GM23338 (cell line): Measurements from ENCODE around the gene SLC36A1. TPM values are rescaled to one million over a fixed set of nuclear protein-coding genes. Genes with fewer than 3 reads are reported as not detected.

Experiments used
- ATAC-seq: fragments of 200-7000 bp; cut with Tn5 transposase; 3 replicates; pipeline ENCODE4 v1.9.1; 2020
- DNase-seq: peaks from one replicate; pipeline ENCODE4 v3.0.0-alpha.2; 2015; ENCODE audit warnings: low spot score
- H2AFZ ChIP-seq: fragments of 200-600 bp; sonication (generic); 2 replicates; pipeline ENCODE4 v1.8.0; 2016; ENCODE audit warnings: antibody characterized with exemption, mild to moderate bottlenecking, moderate library complexity
- H3F3A ChIP-seq: fragments of 200-600 bp; sonication (generic); replicated peaks from 2 replicates; pipeline ENCODE4 v1.8.0; 2017; ENCODE audit warnings: antibody characterized with exemption, mixed run types, low read depth
- H3K27ac ChIP-seq: fragments of 200-600 bp; sonication (generic); 2 replicates; pipeline ENCODE4 v1.6.1; 2016; ENCODE audit warnings: low read depth
- H3K27me3 ChIP-seq: fragments of 200-600 bp; sonication (generic); 2 replicates; pipeline ENCODE4 v1.8.0; 2016; ENCODE audit warnings: mild to moderate bottlenecking, mixed run types, moderate library complexity; ENCODE audit not compliant: insufficient read depth
- H3K36me3 ChIP-seq: fragments of 200-600 bp; sonication (generic); 2 replicates; pipeline ENCODE4 v1.8.0; 2016; ENCODE audit warnings: mild to moderate bottlenecking; ENCODE audit not compliant: insufficient read depth
- H3K4me1 ChIP-seq: fragments of 200-600 bp; sonication (generic); 2 replicates; pipeline ENCODE4 v1.8.0; 2016; ENCODE audit warnings: mild to moderate bottlenecking, moderate library complexity; ENCODE audit not compliant: insufficient read depth
- H3K4me2 ChIP-seq: fragments of 200-600 bp; sonication (generic); 2 replicates; pipeline ENCODE4 v1.7.1; 2017; ENCODE audit warnings: mixed run types
- H3K4me3 ChIP-seq: fragments of 200-600 bp; sonication (generic); 2 replicates; pipeline ENCODE4 v1.6.1; 2016; ENCODE audit warnings: mixed run types
- H3K79me2 ChIP-seq: fragments of 200-600 bp; sonication (generic); replicated peaks from 2 replicates; pipeline ENCODE4 v1.8.0; 2017; ENCODE audit warnings: mild to moderate bottlenecking; ENCODE audit not compliant: insufficient read depth
- H3K9me2 ChIP-seq: fragments of 200-600 bp; sonication (generic); 2 replicates; pipeline ENCODE4 v1.8.0; 2017; ENCODE audit not compliant: insufficient read depth
- H4K20me1 ChIP-seq: fragments of 200-600 bp; sonication (generic); replicated peaks from 2 replicates; pipeline ENCODE4 v1.8.0; 2017; ENCODE audit warnings: mild to moderate bottlenecking; ENCODE audit not compliant: insufficient read depth
- H3K27ac Mint-ChIP-seq: 2 replicates; pipeline ENCODE4 v1.8.0; 2020; ENCODE audit warnings: inconsistent platforms, mild to moderate bottlenecking, moderate library complexity, mixed read lengths
- H3K27me3 Mint-ChIP-seq: 3 replicates; pipeline ENCODE4 v1.8.0; 2022; ENCODE audit warnings: low read depth, mild to moderate bottlenecking, moderate library complexity, mixed read lengths, inconsistent platforms; ENCODE audit not compliant: insufficient read depth, poor library complexity
- H3K36me3 Mint-ChIP-seq: 3 replicates; pipeline ENCODE4 v1.8.0; 2021; ENCODE audit warnings: low read depth, mild to moderate bottlenecking, inconsistent platforms, moderate library complexity, mixed read lengths
- H3K4me1 Mint-ChIP-seq: 3 replicates; pipeline ENCODE4 v1.8.0; 2020; ENCODE audit warnings: mild to moderate bottlenecking, inconsistent platforms, mixed read lengths
- H3K4me3 Mint-ChIP-seq: 3 replicates; pipeline ENCODE4 v1.8.0; 2021; ENCODE audit warnings: moderate library complexity, mild to moderate bottlenecking, inconsistent platforms, mixed read lengths
- H3K9me3 Mint-ChIP-seq: 3 replicates; pipeline ENCODE4 v1.8.0; 2020; ENCODE audit warnings: moderate library complexity, mild to moderate bottlenecking, inconsistent platforms, mixed read lengths
- NANOG ChIP-seq: IDR thresholded peaks from 2 replicates; pipeline ENCODE4 v1.6.1; 2016; ENCODE audit warnings: antibody characterized with exemption, borderline replicate concordance
- polyA plus RNA-seq: library from polyadenylated mRNA; unstranded; fragments of >200 nt; fragmentation: Nextera tagmentation; extraction: Ambion mirVana; gene quantifications from 2 replicates; pipeline ENCODE4 v1.2.1, GENCODE V29; 2016
- total RNA-seq: library from RNA; depleted of rRNA; stranded (reverse); fragments of >200 nt; shearing (Covaris generic); gene quantifications from 2 replicates; pipeline ENCODE4 v1.2.3, GENCODE V29; 2014
- TF ChIP-seq, protein P1 (sequence below): IDR thresholded peaks from one replicate; pipeline ENCODE4 v1.6.1; 2018; ENCODE audit warnings: antibody characterized with exemption; ENCODE audit not compliant: unreplicated experiment
- TF ChIP-seq, protein P2 (sequence below), 2 experiments: fragments of 200-600 bp in 1 of 2; sonication (generic) in 1 of 2; conservative IDR thresholded peaks; 2 replicates each; pipeline versions ENCODE4 v1.5.1 to v1.6.1; 2016 to 2017; ENCODE audit warnings: antibody characterized with exemption in 2 of 2, low read depth in 2 of 2, mild to moderate bottlenecking in 2 of 2, moderate library complexity in 1 of 2

SLC36A1 gene
- total and polyA plus RNA-seq, 2 experiments from 2014 or later, result 5.2 to 10.4 TPM

DNA sequence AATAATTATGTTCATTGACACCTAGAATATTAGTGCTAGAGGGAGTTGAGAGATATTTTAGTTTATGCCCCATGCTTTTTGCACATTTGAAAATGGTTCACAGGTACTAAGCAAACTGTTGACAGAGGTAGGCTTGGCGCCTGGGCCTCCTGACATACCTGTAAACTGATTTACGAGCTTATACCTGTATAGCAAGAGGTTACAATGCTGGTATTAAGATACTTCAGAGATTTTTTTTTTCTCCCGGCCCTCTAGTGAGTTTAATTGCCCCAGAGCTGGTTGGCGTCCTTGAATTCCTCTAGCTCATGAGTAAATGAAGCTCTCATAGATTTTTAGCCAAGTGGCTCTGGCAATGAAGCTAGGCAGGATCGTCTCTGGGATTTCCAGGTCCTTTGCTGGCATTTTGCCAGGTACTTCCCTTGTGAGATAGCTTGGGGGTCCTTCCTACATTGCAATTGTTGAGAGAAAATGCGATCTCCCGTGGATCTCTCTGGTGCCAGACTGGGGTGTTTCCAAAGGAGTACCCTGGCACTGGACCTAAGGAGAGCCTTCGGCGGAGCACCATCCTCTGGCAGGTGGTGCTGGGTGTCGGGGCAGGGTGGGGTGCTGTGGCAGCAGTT is 9.0 kb downstream of the SLC36A1 start:
- Mint-ChIP-seq H3K27me3 (no peaks in the 10 kb centered on the region), H3K27ac (no peak overlapping the region; the same call in 1 of the 2 replicates), H3K36me3 (no peaks in the 10 kb centered on the region), H3K9me3 (no peaks in the 10 kb centered on the region), H3K4me3 (no peak overlapping the region), H3K4me1 (peaks cover 12% of the 10 kb centered on the region)
- no peak overlapping the region for H3K4me3 ChIP-seq
- H3K4me1 ChIP-seq, result peaks cover 12% of the 10 kb centered on the region
- no peak overlapping the region for H3K27ac ChIP-seq
- no peaks in the 10 kb centered on the region for H3F3A ChIP-seq
- DNase-seq (no peak), ATAC-seq (no peak)
- H4K20me1 ChIP-seq, result no peaks in the 10 kb centered on the region
- no peak overlapping the region for H3K4me2 ChIP-seq
- no peaks in the 10 kb centered on the region for H3K9me2 ChIP-seq
- no peak overlapping the region for H2AFZ ChIP-seq
- H3K36me3 ChIP-seq, result no peaks in the 10 kb centered on the region
- H3K27me3 ChIP-seq, result no peaks in the 10 kb centered on the region
- no peak for TF ChIP-seq NANOG
- H3K79me2 ChIP-seq, result no peaks in the 10 kb centered on the region

DNA sequence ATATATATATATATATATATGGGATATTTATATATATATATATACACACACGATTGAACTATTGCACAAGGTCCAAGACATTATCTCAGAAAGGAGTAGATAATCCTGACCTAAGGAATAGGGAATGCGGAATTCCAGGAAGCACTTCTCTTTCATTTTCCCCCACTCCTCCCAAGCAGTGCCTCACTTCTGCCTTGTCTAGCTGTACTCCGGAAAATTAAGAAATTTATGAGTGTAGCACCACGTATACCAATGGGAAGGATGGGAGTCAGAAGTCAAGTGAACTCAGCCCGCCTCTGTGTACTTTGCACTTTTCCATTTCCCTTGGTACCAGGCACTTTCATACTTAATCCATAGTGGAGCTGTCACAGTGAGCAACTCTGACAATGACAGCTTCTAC is 10.9 kb downstream of the SLC36A1 start:
- no peak overlapping the region for H3K27ac ChIP-seq
- TF ChIP-seq, protein P1, sequence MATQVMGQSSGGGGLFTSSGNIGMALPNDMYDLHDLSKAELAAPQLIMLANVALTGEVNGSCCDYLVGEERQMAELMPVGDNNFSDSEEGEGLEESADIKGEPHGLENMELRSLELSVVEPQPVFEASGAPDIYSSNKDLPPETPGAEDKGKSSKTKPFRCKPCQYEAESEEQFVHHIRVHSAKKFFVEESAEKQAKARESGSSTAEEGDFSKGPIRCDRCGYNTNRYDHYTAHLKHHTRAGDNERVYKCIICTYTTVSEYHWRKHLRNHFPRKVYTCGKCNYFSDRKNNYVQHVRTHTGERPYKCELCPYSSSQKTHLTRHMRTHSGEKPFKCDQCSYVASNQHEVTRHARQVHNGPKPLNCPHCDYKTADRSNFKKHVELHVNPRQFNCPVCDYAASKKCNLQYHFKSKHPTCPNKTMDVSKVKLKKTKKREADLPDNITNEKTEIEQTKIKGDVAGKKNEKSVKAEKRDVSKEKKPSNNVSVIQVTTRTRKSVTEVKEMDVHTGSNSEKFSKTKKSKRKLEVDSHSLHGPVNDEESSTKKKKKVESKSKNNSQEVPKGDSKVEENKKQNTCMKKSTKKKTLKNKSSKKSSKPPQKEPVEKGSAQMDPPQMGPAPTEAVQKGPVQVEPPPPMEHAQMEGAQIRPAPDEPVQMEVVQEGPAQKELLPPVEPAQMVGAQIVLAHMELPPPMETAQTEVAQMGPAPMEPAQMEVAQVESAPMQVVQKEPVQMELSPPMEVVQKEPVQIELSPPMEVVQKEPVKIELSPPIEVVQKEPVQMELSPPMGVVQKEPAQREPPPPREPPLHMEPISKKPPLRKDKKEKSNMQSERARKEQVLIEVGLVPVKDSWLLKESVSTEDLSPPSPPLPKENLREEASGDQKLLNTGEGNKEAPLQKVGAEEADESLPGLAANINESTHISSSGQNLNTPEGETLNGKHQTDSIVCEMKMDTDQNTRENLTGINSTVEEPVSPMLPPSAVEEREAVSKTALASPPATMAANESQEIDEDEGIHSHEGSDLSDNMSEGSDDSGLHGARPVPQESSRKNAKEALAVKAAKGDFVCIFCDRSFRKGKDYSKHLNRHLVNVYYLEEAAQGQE, result no peak
- TF ChIP-seq, protein P2, sequence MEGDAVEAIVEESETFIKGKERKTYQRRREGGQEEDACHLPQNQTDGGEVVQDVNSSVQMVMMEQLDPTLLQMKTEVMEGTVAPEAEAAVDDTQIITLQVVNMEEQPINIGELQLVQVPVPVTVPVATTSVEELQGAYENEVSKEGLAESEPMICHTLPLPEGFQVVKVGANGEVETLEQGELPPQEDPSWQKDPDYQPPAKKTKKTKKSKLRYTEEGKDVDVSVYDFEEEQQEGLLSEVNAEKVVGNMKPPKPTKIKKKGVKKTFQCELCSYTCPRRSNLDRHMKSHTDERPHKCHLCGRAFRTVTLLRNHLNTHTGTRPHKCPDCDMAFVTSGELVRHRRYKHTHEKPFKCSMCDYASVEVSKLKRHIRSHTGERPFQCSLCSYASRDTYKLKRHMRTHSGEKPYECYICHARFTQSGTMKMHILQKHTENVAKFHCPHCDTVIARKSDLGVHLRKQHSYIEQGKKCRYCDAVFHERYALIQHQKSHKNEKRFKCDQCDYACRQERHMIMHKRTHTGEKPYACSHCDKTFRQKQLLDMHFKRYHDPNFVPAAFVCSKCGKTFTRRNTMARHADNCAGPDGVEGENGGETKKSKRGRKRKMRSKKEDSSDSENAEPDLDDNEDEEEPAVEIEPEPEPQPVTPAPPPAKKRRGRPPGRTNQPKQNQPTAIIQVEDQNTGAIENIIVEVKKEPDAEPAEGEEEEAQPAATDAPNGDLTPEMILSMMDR (conservative IDR thresholded peaks at IDR 0.05; ENCODE audit: low read depth in 2 of 2), result no peak
- H3K36me3 ChIP-seq, result no peaks in the 10 kb centered on the region
- Mint-ChIP-seq H3K36me3 (no peaks in the 10 kb centered on the region), H3K9me3 (no peaks in the 10 kb centered on the region), H3K4me1 (peaks cover 3% of the 10 kb centered on the region), H3K27me3 (no peaks in the 10 kb centered on the region), H3K27ac (no peak overlapping the region), H3K4me3 (no peak overlapping the region)
- no peaks in the 10 kb centered on the region for H3K79me2 ChIP-seq
- no peak overlapping the region for H3K4me3 ChIP-seq
- H2AFZ ChIP-seq, result no peak overlapping the region
- H3F3A ChIP-seq, result no peaks in the 10 kb centered on the region
- H3K9me2 ChIP-seq, result no peaks in the 10 kb centered on the region
- H4K20me1 ChIP-seq, result no peaks in the 10 kb centered on the region
- no peak for ATAC-seq
- no peak for DNase-seq
- H3K4me2 ChIP-seq, result no peak overlapping the region
- H3K27me3 ChIP-seq, result no peaks in the 10 kb centered on the region
- peaks cover 4% of the 10 kb centered on the region; the same call in 1 of the 2 replicates for H3K4me1 ChIP-seq
